Left renal pelvis (tissue), 4 donors: ENCODE measurements around the gene RSAD1. TPM values are rescaled to one million over a fixed set of nuclear protein-coding genes. Genes with fewer than 3 reads are reported as not detected.

Experiments used
- polyA plus RNA-seq, 4 donors: library from polyadenylated mRNA; unstranded; fragments of 120-200 nt; gene quantifications; one replicate each; pipeline ENCODE4 v1.2.1, GENCODE V29; 2013; ENCODE audit not compliant: insufficient read length in 4 of 4

RSAD1 gene
- polyA plus RNA-seq, 4 donors, result 31.2 to 64.1 (median 47.1) TPM

Other genes with a start within 250 kb of the RSAD1 start
- 1 to 10 TPM in 3 of 4 donors, under 1 TPM in 1; 0.66 to 2.9 (median 1.9) TPM for gene TMEM92, start 204.4 kb upstream of the RSAD1 start, polyA plus RNA-seq
- gene XYLT2, start 132.7 kb upstream of the RSAD1 start, polyA plus RNA-seq, result 10 to 100 TPM; 18.2 to 24.5 (median 19.1) TPM
- 10 to 100 TPM; 59.8 to 76.3 (median 69.4) TPM for gene MRPL27, start 105.7 kb upstream of the RSAD1 start, polyA plus RNA-seq
- 1 to 10 TPM; 7.3 to 9.2 (median 8.0) TPM for gene EME1, start 105.6 kb upstream of the RSAD1 start, polyA plus RNA-seq
- 10 to 100 TPM; 56.8 to 66.3 (median 64.4) TPM for gene LRRC59, start 81.3 kb upstream of the RSAD1 start, polyA plus RNA-seq
- gene ACSF2, start 52.6 kb upstream of the RSAD1 start, polyA plus RNA-seq, result 100 to 1,000 TPM in 1 of 4 donors, 10 to 100 TPM in 3; 37.0 to 108 (median 78.9) TPM
- gene CHAD, start 10.0 kb upstream of the RSAD1 start, polyA plus RNA-seq, result 1 to 10 TPM in 3 of 4 donors, under 1 TPM in 1; 0.66 to 3.2 (median 2.8) TPM
- 1 to 10 TPM; 1.4 to 3.4 (median 2.4) TPM for gene MYCBPAP, start 29.6 kb downstream of the RSAD1 start, polyA plus RNA-seq
- 10 to 100 TPM in 2 of 4 donors, 1 to 10 TPM in 2; 1.6 to 16.0 (median 10.0) TPM for gene EPN3, start 53.9 kb downstream of the RSAD1 start, polyA plus RNA-seq
- 10 to 100 TPM; 29.4 to 70.4 (median 50.9) TPM for gene SPATA20, start 68.3 kb downstream of the RSAD1 start, polyA plus RNA-seq
- gene CACNA1G, start 81.9 kb downstream of the RSAD1 start, polyA plus RNA-seq, result 10 to 100 TPM in 1 of 4 donors, 1 to 10 TPM in 3; 6.3 to 13.8 (median 7.4) TPM
- 10 to 100 TPM in 2 of 4 donors, 1 to 10 TPM in 1, under 1 TPM in 1; 0.63 to 12.2 (median 7.8) TPM for gene ABCC3, start 156.0 kb downstream of the RSAD1 start, polyA plus RNA-seq
- gene ANKRD40, start 229.1 kb downstream of the RSAD1 start, polyA plus RNA-seq, result 10 to 100 TPM; 46.3 to 48.6 (median 47.2) TPM
- 100 to 1,000 TPM; 490 to 744 (median 572) TPM for gene LUC7L3, start 240.7 kb downstream of the RSAD1 start, polyA plus RNA-seq